HCT116 (cell line): ENCODE measurements around the gene CBX8.

Experiments used
- CTCF ChIP-seq, 3 experiments: fragments of 200-600 bp in 1 of 3; sonication (generic) in 1 of 3; IDR thresholded peaks in 2 of 3; conservative IDR thresholded peaks in 1 of 3; 2 replicates each; pipeline ENCODE4 v1.5.1; 2012 to 2017; ENCODE audit warnings: low read depth in 2 of 3, low read length in 2 of 3, antibody characterized with exemption in 1 of 3, borderline replicate concordance in 1 of 3, control low read depth in 1 of 3, mild to moderate bottlenecking in 1 of 3, mixed read lengths in 1 of 3, mixed run types in 1 of 3, moderate library complexity in 1 of 3; ENCODE audit not compliant: insufficient read depth in 1 of 3
- EGR1 ChIP-seq: IDR thresholded peaks from 2 replicates; pipeline ENCODE4 v1.6.1; 2012; ENCODE audit warnings: low read depth
- EZH2 ChIP-seq: fragments of 200-600 bp; sonication (generic); IDR thresholded peaks from 2 replicates; pipeline ENCODE4 v1.6.1; 2017; ENCODE audit warnings: antibody characterized with exemption, mixed run types
- EZH2phosphoT487 ChIP-seq: fragments of 200-600 bp; IDR thresholded peaks from 2 replicates; pipeline ENCODE4 v1.6.1; 2018; ENCODE audit warnings: antibody characterized with exemption, borderline replicate concordance
- POLR2A ChIP-seq: IDR thresholded peaks from 2 replicates; pipeline ENCODE4 v1.7.0; 2011; ENCODE audit warnings: borderline replicate concordance; ENCODE audit not compliant: insufficient read depth, insufficient read length; ENCODE audit errors: extremely low read depth
- POLR2AphosphoS5 ChIP-seq: IDR thresholded peaks from 2 replicates; pipeline ENCODE4 v1.6.1; 2011; ENCODE audit warnings: mild to moderate bottlenecking, low read depth, low read length, moderate library complexity
- REST ChIP-seq: IDR thresholded peaks from 2 replicates; pipeline ENCODE4 v1.6.1; 2012; ENCODE audit warnings: low read depth
- YY1 ChIP-seq: IDR thresholded peaks from 2 replicates; pipeline ENCODE4 v1.6.1; 2011; ENCODE audit warnings: low read length, low read depth, moderate library complexity, mild to moderate bottlenecking; ENCODE audit not compliant: insufficient replicate concordance; ENCODE audit errors: extremely low read depth

GRCh38 chr17:79758271-79758670, 38.6 kb downstream of the CBX8 start:
- no peak for TF ChIP-seq CTCF (IDR thresholded peaks at IDR 0.05 in 2 of 3, conservative IDR thresholded peaks at IDR 0.05 in 1 of 3; ENCODE audit: borderline replicate concordance in 1 of 3, insufficient read depth in 1 of 3, low read depth in 2 of 3, low read length in 2 of 3)
- TF ChIP-seq EZH2 = no peak
- TF ChIP-seq POLR2AphosphoS5 = no peak
- TF ChIP-seq YY1 = no peak
- TF ChIP-seq REST = no peak
- no peak for TF ChIP-seq POLR2A
- TF ChIP-seq EZH2phosphoT487 = no peak
- no peak for TF ChIP-seq EGR1
